Psoas muscle (tissue), 8 donors: ENCODE measurements around the gene DPYSL3. TPM values are rescaled to one million over a fixed set of nuclear protein-coding genes. Genes with fewer than 3 reads are reported as not detected.

ENCODE experiments used
- ATAC-seq, 4 donors: fragments of 200-7000 bp; cut with Tn5 transposase; one replicate each; pipeline ENCODE4 v1.9.1; 2020; ENCODE audit warnings: moderate library complexity in 3 of 4, mild to moderate bottlenecking in 2 of 4
- DNase-seq, 2 donors: peaks; one replicate each; pipeline ENCODE4 v3.0.0-alpha.2; 2020
- H3K27ac ChIP-seq: fragments of 200-600 bp; one replicate; pipeline ENCODE4 v1.8.0; 2022
- H3K27me3 ChIP-seq, 3 donors: fragments of 200-600 bp in 1 of 3; one replicate each; pipeline versions ENCODE4 v1.6.1 to v1.8.0; 2013 to 2022; ENCODE audit warnings: low read length in 2 of 3, mild to moderate bottlenecking in 2 of 3, moderate library complexity in 1 of 3; ENCODE audit not compliant: insufficient read depth in 3 of 3
- H3K36me3 ChIP-seq, 2 donors: fragments of 200-600 bp in 1 of 2; one replicate each; pipeline versions ENCODE4 v1.6.1 to v1.8.0; 2013 to 2022; ENCODE audit warnings: low read depth in 1 of 2, mild to moderate bottlenecking in 1 of 2, moderate library complexity in 1 of 2; ENCODE audit not compliant: insufficient read depth in 1 of 2
- H3K4me1 ChIP-seq: fragments of 200-600 bp; one replicate; pipeline ENCODE4 v1.8.0; 2022
- H3K4me3 ChIP-seq: fragments of 200-600 bp; one replicate; pipeline ENCODE4 v1.8.0; 2022; ENCODE audit warnings: mild to moderate bottlenecking
- H3K9me3 ChIP-seq: fragments of 200-600 bp; one replicate; pipeline ENCODE4 v1.8.0; 2022
- CTCF ChIP-seq: fragments of 200-600 bp; IDR thresholded peaks from one replicate; pipeline ENCODE4 v1.8.0; 2022; ENCODE audit warnings: antibody characterized with exemption
- WGBS, 3 donors: extraction: QIAGEN DNeasy Blood & Tissue Kit; methylation state at CpG; one replicate each; pipeline versions ENCODE4 v1.1.6 to v1.1.7; 2013; 5-methylcytosine and 5-hydroxymethylcytosine counted together
- intact Hi-C, 2 donors: fragments of 100-400 bp; cut with DNase I; formaldehyde crosslinking; loops; one replicate each; pipeline versions ENCODE4 v1.11.0 to v1.14.2; 2022
- polyA plus RNA-seq, 3 donors: library from polyadenylated mRNA; stranded (reverse); fragments of 200-250 nt; gene quantifications; one replicate each; pipeline ENCODE4 v1.2.3, GENCODE V29; 2013
- total RNA-seq, 4 donors: library from RNA; stranded (reverse); fragmentation: NEBNext Ultra II Directional in 2 of 4; extraction: Animal tissue kit (Norgen Biotek cat#: 25700) in 2 of 4; gene quantifications; one replicate each; pipeline versions ENCODE4 v1.2.1 to v1.2.4, GENCODE V29; 2021 to 2023
- donor health status: healthy with polysubstance abuse.
- donor health status: DM: no; HTN: no; CAD: no; lungs with moderate emphysema.
- donor health status: Bipolar disorder and iron deficiency.
- donor health status: healthy.
- donor health status: DM: yes; HTN: yes; CAD: no.
- donor health status: DM: no; HTN: no; CAD: no.
- donor health status: DM: no; HTN: no; CAD: no.
- donor health status: DM: yes; HTN: yes; CAD: no.

Gene DPYSL3
- total and polyA plus RNA-seq, 7 donors: 8.8 to 58.5 (median 18.0) TPM

GRCh38 chr5:147361441-147362175 lies 148.3 kb downstream of the DPYSL3 start:
- no peak overlapping the region for H3K4me3 ChIP-seq
- H3K27ac ChIP-seq: no peak overlapping the region
- no peaks in the 10 kb centered on the region for H3K36me3 ChIP-seq
- H3K27me3 ChIP-seq: no peaks in the 10 kb centered on the region
- H3K4me1 ChIP-seq: no peaks in the 10 kb centered on the region
- no peak for DNase-seq
- no peak for TF ChIP-seq CTCF
- 58 to 65% (median 61%) methylated on average over 4 of the region's 4 CpGs for WGBS, 3 donors
- H3K9me3 ChIP-seq: no peaks in the 10 kb centered on the region
- ATAC-seq: no peak
- intact Hi-C loops: loop anchor here in 1 of 2 donors (10.0 kb wide), 1 partner anchor 137 kb away; no protein-coding TSS in a partner anchor

GRCh38 chr5:147360816-147361215 lies 149.1 kb downstream of the DPYSL3 start:
- no peak for ATAC-seq
- H3K36me3 ChIP-seq: no peaks in the 10 kb centered on the region
- no peak overlapping the region for H3K27ac ChIP-seq
- intact Hi-C loops: loop anchor here in 1 of 2 donors (10.0 kb wide), 1 partner anchor 136 kb away; no protein-coding TSS in a partner anchor
- 43 to 45% (median 44%) methylated on average over 2 of the region's 2 CpGs for whole genome bisulfite sequencing, 3 donors
- H3K4me3 ChIP-seq: no peak overlapping the region
- TF ChIP-seq CTCF: no peak
- H3K4me1 ChIP-seq: no peaks in the 10 kb centered on the region
- H3K9me3 ChIP-seq: no peaks in the 10 kb centered on the region
- no peak for DNase-seq
- no peaks in the 10 kb centered on the region for H3K27me3 ChIP-seq

GRCh38 chr5:147359581-147359980 lies 150.3 kb downstream of the DPYSL3 start:
- intact Hi-C loops: no loop called here
- H3K27ac ChIP-seq: no peak overlapping the region
- no peak for TF ChIP-seq CTCF
- H3K36me3 ChIP-seq: no peaks in the 10 kb centered on the region
- no peaks in the 10 kb centered on the region for H3K9me3 ChIP-seq
- DNase-seq (no peak), ATAC-seq (no peak)
- WGBS, 3 donors: 89 to 92% (median 90%) methylated on average over 2 of the region's 2 CpGs
- no peak overlapping the region for H3K4me3 ChIP-seq
- H3K4me1 ChIP-seq: no peaks in the 10 kb centered on the region
- H3K27me3 ChIP-seq: no peaks in the 10 kb centered on the region

- Histone ChIP-seq H3K27me3 (no peaks in the 10 kb centered on the region), H3K4me1 (no peaks in the 10 kb centered on the region), H3K9me3 (no peaks in the 10 kb centered on the region), H3K4me3 (no peak overlapping the region), H3K36me3 (no peaks in the 10 kb centered on the region), H3K27ac (no peak overlapping the region)
- no peak for DNase-seq
- no peak for ATAC-seq
- intact Hi-C loops: no loop called here
- 71 to 82% (median 81%) methylated on average over 1 of the region's 1 CpG for WGBS, 3 donors
- TF ChIP-seq CTCF: no peak
Observed at GRCh38 chr5:147359101-147359500, 150.8 kb downstream of the DPYSL3 start.

GRCh38 chr5:147349241-147349640 lies 160.6 kb downstream of the DPYSL3 start:
- Histone ChIP-seq H3K27ac (no peak overlapping the region), H3K9me3 (no peaks in the 10 kb centered on the region), H3K36me3 (no peaks in the 10 kb centered on the region), H3K4me1 (no peaks in the 10 kb centered on the region), H3K27me3 (no peaks in the 10 kb centered on the region), H3K4me3 (no peak overlapping the region)
- TF ChIP-seq CTCF: no peak
- WGBS, 3 donors: 37 to 65% (median 62%) methylated on average over 2 of the region's 2 CpGs
- DNase-seq (no peak), ATAC-seq (no peak)
- intact Hi-C loops: no loop called here
